ENCODE measurements around the gene CPLX1.

CPLX1 gene

DNA sequence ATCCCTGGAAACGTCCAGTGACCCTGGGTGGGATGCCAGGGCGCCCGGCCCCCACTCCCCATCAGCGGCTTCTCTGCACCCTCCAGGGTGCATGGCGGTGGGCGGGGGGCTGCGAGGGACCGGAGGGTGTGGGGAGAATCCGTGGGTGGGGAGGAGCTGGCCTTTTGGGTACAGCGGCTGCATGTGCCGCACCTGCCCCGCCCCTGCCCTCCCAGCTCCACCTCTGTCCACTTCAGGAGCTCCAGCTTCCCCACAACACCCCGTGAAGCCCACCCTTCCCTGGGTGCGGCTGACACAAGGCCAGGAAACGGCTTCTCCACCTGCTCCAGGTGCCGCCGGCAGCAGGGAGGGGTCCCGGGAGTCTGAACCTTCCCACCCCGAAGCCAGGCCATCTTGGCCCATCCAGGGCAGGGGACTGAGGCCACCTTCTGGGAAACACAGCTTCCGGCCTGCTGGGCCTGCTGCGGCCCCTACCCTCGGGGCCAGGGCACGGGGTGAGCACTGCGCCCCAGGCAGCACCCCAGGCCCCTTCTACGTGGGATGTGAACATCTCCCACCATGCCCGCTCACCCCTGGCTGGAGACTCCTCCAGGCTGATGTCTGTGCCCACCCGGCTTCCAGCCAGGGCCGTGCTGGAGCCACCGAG lies 34.6 kb downstream of the CPLX1 start:
- Histone ChIP-seq H3K4me1 (ENCODE audit: insufficient read depth, low read length) (peaks cover 17% of the 10 kb centered on the region), H3K9ac (ENCODE audit: low read depth, low read length) (peak overlapping the region; percentile 35; the same call in 1 of the 2 replicates), H3K9me3 (ENCODE audit: control insufficient read depth, insufficient read depth, low read length) (no peaks in the 10 kb centered on the region), H3K36me3 (ENCODE audit: insufficient read depth, low read length) (no peaks in the 10 kb centered on the region)

DNA sequence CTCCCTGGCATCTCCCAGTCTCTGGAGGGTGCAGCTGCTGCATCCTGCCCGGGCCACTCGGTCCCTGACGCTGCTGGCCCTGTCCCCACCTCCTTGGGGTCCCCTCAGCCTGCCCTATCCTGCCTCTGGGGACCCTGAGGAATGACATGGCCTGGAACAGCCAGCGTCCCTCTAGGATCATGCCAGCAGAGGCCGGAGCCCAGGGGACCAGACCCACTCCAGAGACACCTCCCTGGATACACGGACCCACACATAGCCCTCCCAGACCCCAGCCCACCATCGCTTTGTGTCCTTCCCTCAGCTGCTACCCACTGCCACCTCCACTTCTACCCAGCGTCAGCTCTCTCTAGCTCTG lies 35.5 kb downstream of the CPLX1 start:
- Histone ChIP-seq H3K9me3 (ENCODE audit: control insufficient read depth, insufficient read depth, low read length) (no peaks in the 10 kb centered on the region), H3K9ac (ENCODE audit: low read depth, low read length) (no peak overlapping the region), H3K36me3 (ENCODE audit: insufficient read depth, low read length) (no peaks in the 10 kb centered on the region), H3K4me1 (ENCODE audit: insufficient read depth, low read length) (peaks cover 17% of the 10 kb centered on the region)

DNA sequence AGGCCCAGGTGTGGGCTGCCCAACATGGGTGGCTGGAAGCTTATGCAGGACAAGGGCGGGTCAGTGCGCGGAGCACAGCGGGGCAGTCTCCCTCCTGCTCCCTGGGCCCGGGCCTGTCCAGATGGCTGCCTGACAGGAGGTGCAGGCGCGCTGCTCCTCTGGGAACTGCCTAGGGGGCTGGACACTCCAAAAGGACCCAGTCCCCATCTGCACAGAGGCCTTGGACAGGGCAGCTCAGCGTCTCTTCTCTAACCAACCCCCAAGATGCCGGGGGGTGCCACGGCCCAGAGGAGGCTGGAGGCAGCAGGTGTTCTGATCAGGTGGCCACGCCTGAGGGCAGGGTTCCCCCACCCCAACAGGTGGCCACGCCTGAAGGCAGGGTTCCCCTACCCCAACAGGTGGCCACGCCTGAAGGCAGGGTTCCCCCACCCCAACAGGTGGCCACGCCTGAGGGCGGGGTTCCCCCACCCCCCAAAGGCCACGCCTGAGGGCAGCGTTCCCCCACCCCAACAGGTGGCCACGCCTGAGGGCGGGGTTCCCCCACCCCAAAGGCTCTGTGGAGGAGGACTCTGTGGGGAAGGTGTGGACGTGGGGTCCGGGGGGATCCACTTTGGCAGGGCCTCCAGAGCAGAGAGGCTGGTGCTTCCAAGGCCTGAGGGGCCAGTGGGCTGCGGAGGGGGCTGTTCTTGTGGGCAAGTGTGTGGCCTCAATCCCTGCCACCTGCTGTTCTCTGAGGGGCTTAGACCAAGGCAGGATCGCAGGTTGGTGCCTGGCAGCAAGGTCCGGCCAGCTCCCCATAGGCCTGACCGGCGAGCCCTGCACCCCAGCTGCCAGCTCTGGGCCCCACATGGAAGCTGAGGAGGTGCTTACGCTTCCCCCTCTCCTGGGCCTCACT lies 36.1 kb downstream of the CPLX1 start:
- Histone ChIP-seq H3K9me3 (ENCODE audit: control insufficient read depth, insufficient read depth, low read length) (no peaks in the 10 kb centered on the region), H3K9ac (ENCODE audit: low read depth, low read length) (no peak overlapping the region), H3K36me3 (ENCODE audit: insufficient read depth, low read length) (no peaks in the 10 kb centered on the region), H3K4me1 (ENCODE audit: insufficient read depth, low read length) (peaks cover 20% of the 10 kb centered on the region)

DNA sequence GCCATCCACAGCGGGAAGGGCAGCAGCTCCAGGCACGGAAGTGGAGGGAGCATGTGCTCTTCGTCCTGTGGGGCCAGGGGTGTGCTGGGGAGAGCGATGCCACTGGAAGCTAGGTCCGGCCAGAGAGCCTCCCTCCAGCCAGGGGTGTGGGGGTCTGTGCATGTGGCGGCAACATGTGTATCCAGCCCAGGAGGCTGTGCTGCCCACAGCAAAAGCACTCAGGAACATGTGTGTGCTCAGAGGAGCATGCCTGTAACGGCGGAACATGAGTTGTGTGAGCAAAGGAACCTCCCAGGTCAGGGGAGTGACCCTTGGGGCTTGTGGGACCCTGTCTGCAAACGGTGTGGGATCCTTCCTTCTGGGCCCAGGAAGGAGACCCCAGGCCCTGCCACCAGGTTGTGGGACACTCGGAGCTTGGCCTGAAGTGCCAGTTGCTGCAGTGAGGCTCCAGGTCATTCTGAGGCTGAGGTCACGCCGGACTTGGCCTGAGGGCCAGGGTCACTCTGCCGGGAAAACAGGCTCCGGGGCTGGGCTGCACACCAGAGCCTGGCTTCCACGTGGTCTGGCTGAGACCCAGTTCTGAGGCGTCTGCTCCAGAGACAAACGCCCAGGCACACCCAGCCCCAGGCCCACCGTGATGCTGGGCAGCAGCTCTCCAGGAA lies 37.2 kb downstream of the CPLX1 start:
- Histone ChIP-seq H3K36me3 (ENCODE audit: insufficient read depth, low read length) (no peaks in the 10 kb centered on the region), H3K4me1 (ENCODE audit: insufficient read depth, low read length) (peaks cover 15% of the 10 kb centered on the region), H3K9me3 (ENCODE audit: control insufficient read depth, insufficient read depth, low read length) (no peaks in the 10 kb centered on the region), H3K9ac (ENCODE audit: low read depth, low read length) (no peak overlapping the region)

DNA sequence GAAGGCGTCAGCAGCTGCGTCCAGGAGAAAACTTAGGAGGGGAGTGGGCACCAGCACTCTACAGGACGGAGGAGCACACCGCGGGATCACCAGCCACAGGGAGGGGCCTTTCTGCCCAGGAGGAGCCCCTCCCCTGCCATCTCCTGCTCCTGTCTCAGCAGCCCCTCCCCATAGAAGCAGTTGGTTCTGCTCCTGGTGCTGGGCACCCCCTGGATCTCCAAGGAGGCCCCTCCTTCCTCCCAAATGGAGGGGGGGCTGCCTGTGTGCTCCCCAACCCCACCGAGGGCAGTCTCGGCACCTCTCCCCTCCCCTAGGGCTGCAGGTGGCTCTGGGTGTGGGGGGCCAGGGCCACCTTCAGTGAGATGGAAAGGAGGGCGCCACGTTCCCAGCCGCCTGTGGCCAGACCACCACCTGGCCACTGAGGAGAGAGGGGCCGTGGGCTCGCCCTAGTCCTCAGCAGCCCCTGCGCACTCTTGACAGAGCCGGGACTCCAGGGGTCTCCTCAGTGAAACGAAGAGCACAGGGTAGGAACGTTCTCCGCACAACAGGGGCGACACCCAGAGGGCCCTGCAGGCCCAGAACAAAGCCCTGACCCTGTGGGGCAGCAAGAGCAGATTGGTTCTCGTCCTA lies 37.8 kb downstream of the CPLX1 start:
- H3K9ac ChIP-seq (ENCODE audit: low read depth, low read length) = no peak overlapping the region
- H3K4me1 ChIP-seq (ENCODE audit: insufficient read depth, low read length) = peaks cover 12% of the 10 kb centered on the region
- no peaks in the 10 kb centered on the region for H3K9me3 ChIP-seq (ENCODE audit: control insufficient read depth, insufficient read depth, low read length)
- H3K36me3 ChIP-seq (ENCODE audit: insufficient read depth, low read length) = no peaks in the 10 kb centered on the region

DNA sequence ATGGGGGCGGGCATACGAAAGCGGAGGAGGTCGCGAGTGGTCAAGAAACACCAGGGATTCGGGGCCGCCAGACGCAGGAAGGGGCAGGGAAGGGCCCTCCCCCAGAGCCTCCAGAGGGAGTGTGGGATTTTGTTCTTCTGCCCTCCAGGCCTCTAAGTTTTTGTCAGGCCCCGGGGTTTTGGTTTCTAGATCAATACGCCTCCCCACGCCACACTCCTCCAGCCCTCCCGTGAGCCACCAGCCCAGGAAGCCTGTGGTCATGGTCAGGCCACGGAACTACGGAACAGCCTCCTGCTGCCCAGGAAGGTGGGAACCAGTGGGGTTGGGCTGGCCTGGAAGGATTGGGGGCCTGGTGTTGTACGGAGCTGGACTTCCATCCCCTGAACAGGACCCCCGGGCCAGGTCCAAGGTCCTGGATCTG lies 38.4 kb downstream of the CPLX1 start:
- H3K4me1 ChIP-seq (ENCODE audit: insufficient read depth, low read length) = peaks cover 7% of the 10 kb centered on the region; the same call in 1 of the 2 replicates
- H3K9ac ChIP-seq (ENCODE audit: low read depth, low read length) = no peak overlapping the region
- no peaks in the 10 kb centered on the region for H3K9me3 ChIP-seq (ENCODE audit: control insufficient read depth, insufficient read depth, low read length)
- H3K36me3 ChIP-seq (ENCODE audit: insufficient read depth, low read length) = no peaks in the 10 kb centered on the region

DNA sequence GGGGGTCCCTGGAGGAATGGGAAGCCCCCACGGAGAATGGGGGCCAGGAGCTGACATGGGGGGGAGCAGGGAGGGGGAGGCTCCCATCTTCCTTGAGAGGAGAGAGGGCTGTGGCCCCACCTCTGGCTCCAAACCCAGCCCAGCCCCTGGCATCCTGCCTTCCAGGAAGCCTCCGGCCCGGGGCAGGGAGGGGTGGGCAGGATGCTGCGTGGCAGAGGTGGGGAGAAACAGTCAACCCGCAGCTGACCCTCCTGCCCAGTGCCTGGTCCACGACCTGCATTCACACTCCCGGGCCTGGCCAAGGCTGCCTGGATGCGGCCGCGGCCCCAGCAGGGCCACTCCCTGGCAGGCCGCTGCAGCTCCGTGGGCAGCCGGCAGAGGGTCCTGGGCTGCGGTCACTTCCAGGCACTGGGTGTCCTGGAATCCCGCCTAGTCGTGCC lies 39.0 kb downstream of the CPLX1 start:
- H3K9ac ChIP-seq (ENCODE audit: low read depth, low read length) = no peak overlapping the region
- H3K36me3 ChIP-seq (ENCODE audit: insufficient read depth, low read length) = no peaks in the 10 kb centered on the region
- H3K4me1 ChIP-seq (ENCODE audit: insufficient read depth, low read length) = peaks cover 7% of the 10 kb centered on the region; the same call in 1 of the 2 replicates
- H3K9me3 ChIP-seq (ENCODE audit: control insufficient read depth, insufficient read depth, low read length) = no peaks in the 10 kb centered on the region

DNA sequence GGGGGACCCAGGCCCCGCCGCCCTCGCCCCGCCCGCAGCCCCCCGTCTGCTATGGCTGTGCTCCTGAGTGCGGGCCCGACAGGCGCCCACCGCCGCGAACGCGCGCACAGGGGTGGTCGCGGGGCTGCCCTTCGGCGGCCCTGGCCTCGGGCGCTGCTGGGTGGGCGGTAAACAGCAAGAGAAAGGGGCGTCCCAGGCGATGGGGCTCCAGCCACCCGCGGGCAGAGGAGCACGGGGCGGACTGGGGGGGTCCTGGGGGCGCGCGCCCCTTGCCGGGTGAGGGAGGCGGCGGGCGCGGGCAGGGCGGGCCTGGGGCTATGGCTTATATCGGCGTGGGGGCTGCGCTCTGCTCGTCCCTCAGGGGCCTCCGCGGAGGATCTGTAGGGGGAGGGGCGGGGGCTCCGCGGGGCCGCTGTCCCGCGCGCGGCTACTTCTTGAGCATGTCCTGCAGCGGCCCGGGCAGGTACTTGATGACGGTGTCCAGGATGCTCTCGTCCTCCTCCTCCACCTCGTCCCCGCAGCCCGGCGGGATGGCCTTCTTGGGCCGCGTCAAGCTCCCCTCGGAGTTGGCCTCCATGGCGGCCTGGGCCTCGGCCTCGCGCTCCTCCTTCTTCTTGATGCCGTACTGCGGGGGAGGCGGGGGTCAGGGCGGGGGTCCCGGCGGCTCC lies 39.7 kb downstream of the CPLX1 start:
- Histone ChIP-seq H3K9me3 (ENCODE audit: control insufficient read depth, insufficient read depth, low read length) (no peaks in the 10 kb centered on the region), H3K9ac (ENCODE audit: low read depth, low read length) (peak overlapping the region; percentile 26; the same call in 1 of the 2 replicates), H3K36me3 (ENCODE audit: insufficient read depth, low read length) (no peaks in the 10 kb centered on the region), H3K4me1 (ENCODE audit: insufficient read depth, low read length) (peaks cover 7% of the 10 kb centered on the region; the same call in 1 of the 2 replicates)

DNA sequence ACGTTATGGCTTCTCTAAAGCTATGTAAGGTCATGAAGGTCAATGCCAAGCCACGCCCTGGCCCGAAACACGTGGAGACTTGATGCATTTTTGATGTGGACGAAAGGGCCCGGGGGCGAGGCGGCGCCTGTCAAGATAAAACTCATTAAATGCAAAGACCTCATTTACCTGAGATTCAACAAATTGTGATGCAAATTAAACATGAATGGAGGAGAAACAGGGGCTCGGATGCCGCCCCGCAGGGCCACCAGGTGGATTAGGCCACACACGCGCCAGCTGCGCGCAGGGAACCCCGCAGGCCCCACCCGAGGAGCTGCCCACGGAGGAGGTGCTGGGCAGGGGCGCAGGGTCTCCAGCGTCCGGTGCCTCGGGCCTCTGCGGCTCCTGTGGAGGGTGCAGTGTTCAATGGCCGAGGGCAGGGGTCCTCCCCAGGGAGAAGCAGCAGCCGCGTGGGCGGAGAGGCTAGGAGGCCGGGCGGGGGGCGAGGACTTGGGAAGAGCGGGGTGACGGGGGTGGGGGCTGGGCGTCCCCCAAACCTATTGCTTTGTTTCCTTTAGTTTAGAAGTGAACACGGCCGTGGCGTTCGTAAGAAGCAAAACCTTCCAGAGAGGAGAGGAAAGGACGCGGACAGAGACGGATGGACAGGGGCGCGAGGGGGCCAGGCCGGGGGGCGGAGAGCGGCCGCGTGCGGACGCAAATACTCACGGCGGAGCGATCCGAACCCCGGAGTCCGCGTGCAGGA lies 40.4 kb downstream of the CPLX1 start:
- H3K9ac ChIP-seq (ENCODE audit: low read depth, low read length) = peak overlapping the region; percentile 37; the same call in 1 of the 2 replicates
- H3K9me3 ChIP-seq (ENCODE audit: control insufficient read depth, insufficient read depth, low read length) = no peaks in the 10 kb centered on the region
- H3K36me3 ChIP-seq (ENCODE audit: insufficient read depth, low read length) = no peaks in the 10 kb centered on the region; the same call in 1 of the 2 replicates
- H3K4me1 ChIP-seq (ENCODE audit: insufficient read depth, low read length) = peaks cover 7% of the 10 kb centered on the region; the same call in 1 of the 2 replicates

DNA sequence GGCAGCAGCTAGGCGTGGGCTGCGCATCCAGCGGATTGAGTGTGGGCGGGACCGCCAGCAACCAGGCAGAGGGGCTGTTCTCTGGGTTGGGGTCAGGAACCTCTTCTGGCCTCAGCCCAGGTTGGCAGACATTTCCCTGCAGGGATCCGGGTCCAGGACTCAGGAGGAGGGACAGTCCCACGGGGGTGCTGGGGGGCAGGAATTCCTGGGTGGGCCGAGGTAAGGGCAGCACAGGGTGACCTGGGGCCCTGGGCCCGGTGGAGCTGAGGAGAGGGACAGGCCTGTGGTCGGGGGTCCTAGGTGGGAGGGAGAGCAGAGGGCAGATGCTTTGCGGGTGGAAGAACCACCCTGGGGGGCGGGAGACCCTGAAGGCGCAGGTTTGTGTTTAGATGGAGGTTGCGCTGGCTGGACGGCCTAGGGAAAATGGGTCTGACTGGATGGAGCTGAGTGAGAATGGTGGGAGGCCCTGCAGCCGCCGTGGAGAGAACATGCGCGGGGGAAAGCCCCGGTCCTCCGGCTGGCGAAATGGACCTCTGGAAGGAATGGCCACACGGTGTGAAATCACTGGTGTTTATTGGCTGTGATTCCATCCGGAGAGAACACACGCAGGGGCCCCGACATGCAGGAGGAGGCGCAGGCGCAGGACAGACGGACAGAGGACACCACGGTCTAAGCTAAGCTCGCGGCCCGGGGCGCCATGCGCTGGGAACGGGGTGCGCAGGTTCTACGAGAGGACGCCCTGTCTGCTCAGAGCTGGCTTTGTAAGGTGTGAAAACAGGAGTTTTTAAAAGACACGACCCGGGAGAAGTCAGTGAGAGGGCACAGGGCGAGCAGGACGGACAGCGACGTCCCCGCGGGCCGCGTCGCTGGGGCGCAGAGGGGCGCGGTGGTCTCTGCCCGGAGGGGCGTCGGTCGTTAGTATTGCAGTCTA lies 41.3 kb downstream of the CPLX1 start:
- peak overlapping the region; percentile 37; the same call in 1 of the 2 replicates for H3K9ac ChIP-seq (ENCODE audit: low read depth, low read length)
- no peaks in the 10 kb centered on the region for H3K9me3 ChIP-seq (ENCODE audit: control insufficient read depth, insufficient read depth, low read length)
- H3K36me3 ChIP-seq (ENCODE audit: insufficient read depth, low read length) = peaks cover 8% of the 10 kb centered on the region; the same call in 1 of the 2 replicates
- peaks cover 7% of the 10 kb centered on the region; the same call in 1 of the 2 replicates for H3K4me1 ChIP-seq (ENCODE audit: insufficient read depth, low read length)

DNA sequence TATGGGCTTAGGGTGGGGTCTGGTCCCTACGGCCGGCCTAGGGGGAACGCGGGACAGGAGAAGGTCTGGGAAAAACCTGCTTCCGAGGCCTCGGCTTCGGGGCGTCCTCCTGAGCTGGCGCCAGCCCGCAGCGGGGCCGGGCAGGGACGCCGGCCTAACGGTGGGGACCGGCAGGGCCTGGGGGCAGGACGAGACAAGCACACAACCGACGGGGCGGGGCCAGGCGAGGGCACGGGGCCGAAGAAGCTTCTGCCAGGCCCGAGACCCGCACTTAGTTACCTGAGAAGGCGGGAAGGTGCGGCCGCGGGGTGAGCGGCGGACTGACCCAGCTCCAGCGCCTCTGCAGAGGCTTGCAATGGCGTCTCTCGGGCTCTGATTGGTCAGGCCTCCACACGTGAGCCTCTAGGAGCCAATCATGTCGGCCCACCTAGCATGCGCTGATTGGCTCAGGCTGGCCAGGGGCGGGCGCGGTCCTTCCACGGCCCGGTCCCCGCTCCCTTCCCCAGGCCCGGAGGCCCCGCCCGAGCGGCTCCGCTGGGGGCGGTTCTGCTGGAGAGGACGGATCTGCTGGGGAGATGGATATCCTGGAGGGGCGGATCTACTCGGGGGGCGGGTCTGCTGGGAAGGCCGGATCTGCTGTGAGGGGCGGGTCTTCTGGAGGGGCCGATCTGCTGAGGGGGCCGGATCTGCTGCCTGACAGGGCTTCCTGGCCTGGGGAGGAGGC lies 44.3 kb downstream of the CPLX1 start:
- H3K4me1 ChIP-seq (ENCODE audit: insufficient read depth, low read length) = peaks cover 7% of the 10 kb centered on the region; the same call in 1 of the 2 replicates
- peaks cover 31% of the 10 kb centered on the region for H3K36me3 ChIP-seq (ENCODE audit: insufficient read depth, low read length)
- no peaks in the 10 kb centered on the region for H3K9me3 ChIP-seq (ENCODE audit: control insufficient read depth, insufficient read depth, low read length)
- peak overlapping the region; percentile 99 for H3K9ac ChIP-seq (ENCODE audit: low read depth, low read length)

Data from ES-I3 (cell line).